ENCODE data around the gene BPIFA2.
A peak's percentile ranks its signal among the peaks of the same experiment; 100 is the strongest.
"Not testable (repeated sequence)": the region's sequence is repeated elsewhere in the genome, so short reads cannot be mapped to it uniquely, and the experiment has no call there.

BPIFA2 gene

GRCh38 chr20:33160681-33161080 lies 7.3 kb upstream of the BPIFA2 start:
- no peak for DNase-seq (ENCODE audit: low spot score)

GRCh38 chr20:33162313-33162712 lies 5.6 kb upstream of the BPIFA2 start:
- DNase-seq (ENCODE audit: low spot score), result peak; percentile 8

DNA sequence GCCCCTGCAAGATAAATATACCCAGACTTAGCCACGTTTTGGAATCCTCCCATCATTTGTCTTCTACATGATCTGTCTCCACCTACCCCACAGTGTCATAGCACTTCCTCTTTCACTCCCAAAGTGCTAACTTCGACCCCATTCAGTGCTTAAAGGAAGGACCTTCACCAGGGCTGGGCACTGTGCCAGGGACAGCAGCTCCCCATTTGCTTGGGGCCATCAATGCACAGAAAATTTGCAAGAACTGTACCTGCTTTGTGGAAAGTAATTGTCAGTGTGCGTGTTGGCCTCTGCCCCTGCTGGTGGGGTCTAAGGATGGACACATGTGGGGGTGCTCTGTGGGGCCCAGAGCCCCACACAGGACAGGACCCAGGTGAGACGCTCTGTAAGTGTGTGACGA lies 5.2 kb upstream of the BPIFA2 start:
- DNase-seq (ENCODE audit: low spot score), result peak; percentile 20

GRCh38 chr20:33163856-33164762 lies 3.9 kb upstream of the BPIFA2 start:
- peak; percentile 27 for DNase-seq (ENCODE audit: low spot score)

DNA sequence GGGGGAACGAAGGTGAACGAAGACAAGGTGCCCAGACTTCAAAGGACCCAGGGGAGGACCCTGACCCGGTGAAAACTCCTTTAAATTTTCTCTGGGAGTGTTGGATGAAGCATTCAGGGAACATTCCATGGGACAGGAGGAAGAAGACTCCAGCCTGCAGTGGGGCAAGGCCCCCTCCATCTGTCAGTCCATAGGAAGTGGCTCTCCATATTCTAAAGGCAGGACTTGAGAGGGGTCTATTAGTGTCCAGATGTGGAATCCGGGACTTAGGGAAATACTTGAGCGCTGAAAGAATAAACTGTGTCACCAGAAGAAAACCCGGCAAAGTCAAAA lies 3.2 kb upstream of the BPIFA2 start:
- DNase-seq (ENCODE audit: low spot score), result no peak

- no peak for DNase-seq (ENCODE audit: low spot score)
Measured at GRCh38 chr20:33165416-33166055, 2.4 kb upstream of the BPIFA2 start.

- no peak for DNase-seq (ENCODE audit: low spot score)
Measured at GRCh38 chr20:33166533-33167113, 1.3 kb upstream of the BPIFA2 start.

DNA sequence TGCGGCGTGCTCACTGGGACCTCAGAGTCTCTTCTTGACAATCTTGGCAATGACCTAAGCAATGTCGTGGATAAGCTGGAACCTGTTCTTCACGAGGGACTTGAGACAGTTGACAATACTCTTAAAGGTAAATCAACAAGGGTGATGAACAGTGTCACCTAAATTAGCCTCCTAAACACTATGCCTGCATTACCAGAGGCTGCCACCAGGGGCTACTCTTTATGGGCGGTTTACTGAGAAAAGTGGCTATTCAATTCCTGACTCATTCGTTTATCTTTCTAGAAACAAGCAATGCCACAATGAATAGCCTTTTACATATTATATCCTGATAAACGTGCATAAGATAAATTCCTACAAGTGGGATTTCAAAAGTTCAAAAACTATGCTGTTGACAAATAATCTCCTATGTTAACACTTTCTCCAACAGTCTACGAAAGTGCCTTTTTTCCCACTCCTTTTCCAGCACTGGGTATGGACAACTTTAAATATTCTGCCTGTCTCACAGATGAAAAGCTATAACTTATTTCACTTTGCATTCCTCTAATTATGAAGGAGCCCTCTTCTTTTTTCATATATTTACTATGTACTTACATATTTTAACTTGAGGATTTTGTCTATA lies 1.3 kb downstream of the BPIFA2 start:
- no peak for DNase-seq (ENCODE audit: low spot score)

- DNase-seq (ENCODE audit: low spot score), result no peak
Measured at GRCh38 chr20:33172781-33173180, 4.8 kb downstream of the BPIFA2 start.

- no peak for DNase-seq (ENCODE audit: low spot score)
Measured at GRCh38 chr20:33175123-33175522, 7.2 kb downstream of the BPIFA2 start.

GRCh38 chr20:33176101-33176500 lies 8.1 kb downstream of the BPIFA2 start:
- no peak for DNase-seq (ENCODE audit: low spot score)

- DNase-seq (ENCODE audit: low spot score), result no peak
Measured at GRCh38 chr20:33177866-33178265, 9.9 kb downstream of the BPIFA2 start.

DNA sequence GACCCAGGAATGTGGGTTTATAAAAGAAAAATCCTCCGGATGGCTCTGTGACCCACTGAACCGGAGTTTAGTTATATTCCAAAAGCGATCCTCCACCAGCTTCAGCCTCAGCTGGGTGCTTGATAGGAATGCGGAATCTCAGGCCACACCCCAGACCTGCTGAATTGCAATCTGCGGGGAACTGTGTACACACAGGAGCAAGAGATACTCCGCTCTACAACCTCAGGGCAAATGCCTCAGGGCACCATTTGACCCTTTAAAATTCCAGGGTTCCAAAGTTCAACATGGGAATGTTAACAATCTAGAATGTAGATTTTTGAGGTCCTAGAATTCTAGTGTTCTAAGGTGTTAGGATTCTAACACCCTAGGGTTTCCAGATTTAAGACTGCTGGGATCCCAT lies 10.8 kb downstream of the BPIFA2 start:
- DNase-seq (ENCODE audit: low spot score), result peak; percentile 57

- DNase-seq (ENCODE audit: low spot score), result no peak
Measured at GRCh38 chr20:33180169-33180568, 12.2 kb downstream of the BPIFA2 start.

DNA sequence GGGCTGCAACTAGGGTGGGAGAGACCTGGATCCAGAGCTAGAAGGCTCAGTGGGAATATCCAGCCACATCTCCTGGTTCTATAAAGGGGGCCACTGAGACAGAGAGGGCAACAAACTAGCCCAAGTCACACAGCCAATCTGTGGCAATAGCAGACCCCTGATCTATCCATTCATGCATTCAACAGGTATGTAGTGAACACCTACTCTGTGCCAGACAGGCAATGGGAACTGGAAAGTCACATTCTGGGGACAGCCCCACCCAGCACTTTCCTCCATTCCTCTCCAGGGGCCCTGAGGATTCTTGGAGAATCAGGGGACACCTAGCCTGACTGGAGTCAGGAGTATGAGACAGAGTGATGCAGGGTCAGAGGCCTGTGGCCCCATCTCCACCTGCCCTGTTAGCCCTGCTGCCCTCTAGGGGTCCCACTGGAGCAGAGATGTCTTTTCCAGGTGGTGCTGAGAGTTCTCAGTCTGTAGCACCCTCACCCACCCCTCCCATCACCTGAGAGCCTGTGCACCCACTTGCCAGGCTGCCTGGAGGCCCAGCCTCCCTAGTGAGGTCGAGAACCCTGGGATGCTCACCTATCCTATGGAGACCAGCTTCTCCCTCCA lies 13.6 kb downstream of the BPIFA2 start:
- no peak for DNase-seq (ENCODE audit: low spot score)

DNA sequence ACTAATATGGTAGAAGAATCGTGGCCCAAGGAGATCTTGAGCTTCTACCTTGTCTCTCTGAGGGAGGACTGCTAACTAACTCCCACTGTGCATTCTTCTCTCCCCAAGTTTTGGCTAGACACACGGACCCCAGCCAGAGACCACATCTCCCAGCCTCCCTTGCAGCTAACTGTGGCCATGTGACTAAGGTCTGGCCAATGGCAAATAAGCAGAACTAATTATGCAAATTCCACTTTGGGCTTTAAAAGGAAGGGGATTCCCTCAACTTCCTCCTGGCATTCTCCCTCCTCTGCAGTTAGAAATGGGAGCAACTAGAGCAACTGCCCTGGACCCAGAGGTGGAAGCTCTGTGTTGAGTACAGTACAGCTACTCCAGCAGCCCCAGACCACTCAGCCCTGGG lies 15.4 kb downstream of the BPIFA2 start:
- DNase-seq (ENCODE audit: low spot score), result no peak

DNA sequence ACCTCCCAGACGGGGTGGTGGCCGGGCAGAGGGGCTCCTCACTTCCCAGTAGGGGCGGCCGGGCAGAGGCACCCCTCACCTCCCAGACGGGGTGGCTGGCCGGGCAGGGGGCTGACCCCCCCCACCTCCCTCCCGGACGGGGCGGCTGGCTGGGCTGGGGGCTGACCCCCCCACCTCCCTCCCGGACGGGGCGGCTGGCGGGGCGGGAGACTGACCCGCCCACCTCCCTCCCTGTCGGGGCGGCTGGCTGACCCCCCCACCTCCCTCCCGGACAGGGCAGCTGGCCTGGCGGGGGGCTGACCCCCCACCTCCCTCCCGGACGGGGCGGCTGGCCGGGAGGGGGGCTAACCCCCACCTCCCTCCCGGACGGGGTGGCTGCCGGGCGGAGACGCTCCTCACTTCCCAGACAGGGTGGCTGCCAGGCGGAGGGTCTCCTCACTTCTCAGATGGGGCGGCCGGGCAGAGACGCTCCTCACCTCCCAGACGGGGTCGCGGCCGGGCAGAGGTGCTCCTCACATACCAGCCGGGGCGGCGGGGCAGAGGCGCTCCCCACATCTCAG lies 17.2 kb downstream of the BPIFA2 start:
- DNase-seq (ENCODE audit: low spot score), result not testable (repeated sequence)

- DNase-seq (ENCODE audit: low spot score), result no peak
Measured at GRCh38 chr20:33187491-33187890, 19.5 kb downstream of the BPIFA2 start.

DNA sequence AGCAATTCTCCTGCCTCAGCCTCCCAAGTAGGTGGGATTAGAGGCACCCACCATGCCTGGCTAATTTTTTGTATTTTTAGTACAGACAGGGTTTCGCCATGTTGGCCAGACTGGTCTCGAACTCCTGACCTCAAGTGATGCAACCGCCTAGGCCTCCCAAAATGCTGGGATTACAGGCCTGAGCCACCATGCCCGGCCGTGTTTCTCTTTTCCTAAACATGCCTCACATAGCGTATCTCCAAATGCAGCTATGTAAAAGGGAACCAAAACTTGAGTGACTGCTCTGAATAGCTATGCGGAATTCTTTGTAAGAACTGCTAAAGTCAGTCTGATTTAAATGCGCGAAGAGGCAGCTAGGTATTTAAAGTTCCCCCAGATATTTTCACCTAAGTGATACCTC lies 20.5 kb downstream of the BPIFA2 start:
- no peak for DNase-seq (ENCODE audit: low spot score)

- no peak for DNase-seq (ENCODE audit: low spot score)
Measured at GRCh38 chr20:33191484-33191883, 23.5 kb downstream of the BPIFA2 start.

DNA sequence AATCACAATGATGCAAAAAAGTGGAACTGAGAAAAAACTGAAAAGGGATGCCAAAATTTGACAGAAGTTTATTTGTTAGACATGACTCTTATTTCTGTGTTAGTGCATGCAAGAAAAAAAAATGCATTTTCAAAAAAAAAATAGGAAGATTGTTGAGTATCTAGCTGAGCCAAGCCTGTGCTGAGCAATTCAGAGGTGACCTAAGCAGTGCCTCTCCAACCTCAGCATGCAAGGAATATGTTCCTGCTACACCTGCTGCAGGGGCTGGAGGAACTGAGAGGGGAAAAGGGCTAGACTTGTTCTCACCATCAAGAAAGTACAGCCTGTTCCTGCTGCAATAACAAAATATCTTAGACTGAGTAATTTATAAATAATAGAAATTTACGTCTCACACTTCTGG lies 24.0 kb downstream of the BPIFA2 start:
- DNase-seq (ENCODE audit: low spot score), result no peak

GRCh38 chr20:33192912-33193501 lies 25.0 kb downstream of the BPIFA2 start:
- DNase-seq (ENCODE audit: low spot score), result no peak

Data from ecto neural progenitor cell (in vitro differentiated cells).